GM19397 (cell line): ENCODE measurements around the gene AGBL1.

ENCODE experiments used
- ATAC-seq: cut with Tn5 transposase; IDR thresholded peaks from one replicate; pipeline ENCODE4 v1.9.1; 2021; ENCODE audit warnings: mild to moderate bottlenecking, moderate library complexity; ENCODE audit not compliant: unreplicated experiment

AGBL1 gene

GRCh38 chr15:86316726-86317383 lies 237.2 kb downstream of the AGBL1 start:
- no peak for ATAC-seq

- ATAC-seq: no peak
These were observed 237.7 kb downstream of the AGBL1 start for GRCh38 chr15:86317384-86317740.

- ATAC-seq: no peak
These were observed 243.0 kb downstream of the AGBL1 start for GRCh38 chr15:86322629-86323028.

- no peak for ATAC-seq
These were observed 247.7 kb downstream of the AGBL1 start for GRCh38 chr15:86327230-86327865.

GRCh38 chr15:86328658-86329057 lies 249.0 kb downstream of the AGBL1 start:
- ATAC-seq: no peak

GRCh38 chr15:86329311-86330013 lies 249.8 kb downstream of the AGBL1 start:
- ATAC-seq: no peak

- ATAC-seq: no peak
These were observed 254.1 kb downstream of the AGBL1 start for GRCh38 chr15:86333819-86334218.

GRCh38 chr15:86336051-86336788 lies 256.5 kb downstream of the AGBL1 start:
- no peak for ATAC-seq

GRCh38 chr15:86337071-86337470 lies 257.4 kb downstream of the AGBL1 start:
- no peak for ATAC-seq

- no peak for ATAC-seq
These were observed 267.6 kb downstream of the AGBL1 start for GRCh38 chr15:86347245-86347644.

GRCh38 chr15:86349565-86349964 lies 269.9 kb downstream of the AGBL1 start:
- ATAC-seq: no peak

GRCh38 chr15:86353213-86353612 lies 273.5 kb downstream of the AGBL1 start:
- ATAC-seq: no peak

- no peak for ATAC-seq
These were observed 275.7 kb downstream of the AGBL1 start for GRCh38 chr15:86355361-86355760.

GRCh38 chr15:86355801-86356200 lies 276.1 kb downstream of the AGBL1 start:
- no peak for ATAC-seq

- ATAC-seq: no peak
These were observed 282.9 kb downstream of the AGBL1 start for GRCh38 chr15:86362555-86362954.

- ATAC-seq: no peak
These were observed 293.5 kb downstream of the AGBL1 start for GRCh38 chr15:86373147-86373546.

- ATAC-seq: no peak
These were observed 296.1 kb downstream of the AGBL1 start for GRCh38 chr15:86375733-86376280.

GRCh38 chr15:86377914-86378313 lies 298.2 kb downstream of the AGBL1 start:
- ATAC-seq: no peak

- ATAC-seq: no peak
These were observed 302.7 kb downstream of the AGBL1 start for GRCh38 chr15:86382341-86382740.

- ATAC-seq: no peak
These were observed 303.9 kb downstream of the AGBL1 start for GRCh38 chr15:86383611-86384010.

- no peak for ATAC-seq
These were observed 304.5 kb downstream of the AGBL1 start for GRCh38 chr15:86384186-86384585.
